Brain microvascular endothelial cell (primary cell): ENCODE data around the gene VEGFD.
"Not testable (repeated sequence)": the region's sequence is repeated elsewhere in the genome, so short reads cannot be mapped to it uniquely, and the experiment has no call there.

ENCODE experiments used
- DNase-seq: peaks from one replicate; pipeline ENCODE4 v3.0.0-alpha.2; 2020
- H3K27ac ChIP-seq: fragments of 250-450 bp; sonication (Bioruptor Pico); 2 replicates; pipeline ENCODE4 v1.5.1; 2020; ENCODE audit warnings: mild to moderate bottlenecking, moderate library complexity
- H3K27me3 ChIP-seq: fragments of 250-450 bp; sonication (Bioruptor Pico); replicated peaks from 2 replicates; pipeline ENCODE4 v1.5.1; 2020; ENCODE audit warnings: mild to moderate bottlenecking
- H3K36me3 ChIP-seq: fragments of 250-450 bp; sonication (Bioruptor Pico); replicated peaks from 2 replicates; pipeline ENCODE4 v1.5.1; 2020; ENCODE audit warnings: mild to moderate bottlenecking
- H3K4me3 ChIP-seq: 2 replicates; pipeline ENCODE4 v1.5.1; 2011; ENCODE audit warnings: low read depth, mild to moderate bottlenecking, control low read depth, low read length, moderate library complexity
- in situ Hi-C: cut with HindIII; loops from 2 replicates; pipeline ENCODE4 v1.10.0; 2017; ENCODE audit warnings: low sequenced_read_pairs, low pct_ligation_motif_present
- TF ChIP-seq, protein P1 (sequence below): IDR thresholded peaks from 2 replicates; pipeline ENCODE4 v1.5.1; 2011; ENCODE audit warnings: low read depth, mild to moderate bottlenecking, moderate library complexity, low read length, control low read depth, inconsistent platforms; ENCODE audit errors: missing control alignments

Gene VEGFD

DNA sequence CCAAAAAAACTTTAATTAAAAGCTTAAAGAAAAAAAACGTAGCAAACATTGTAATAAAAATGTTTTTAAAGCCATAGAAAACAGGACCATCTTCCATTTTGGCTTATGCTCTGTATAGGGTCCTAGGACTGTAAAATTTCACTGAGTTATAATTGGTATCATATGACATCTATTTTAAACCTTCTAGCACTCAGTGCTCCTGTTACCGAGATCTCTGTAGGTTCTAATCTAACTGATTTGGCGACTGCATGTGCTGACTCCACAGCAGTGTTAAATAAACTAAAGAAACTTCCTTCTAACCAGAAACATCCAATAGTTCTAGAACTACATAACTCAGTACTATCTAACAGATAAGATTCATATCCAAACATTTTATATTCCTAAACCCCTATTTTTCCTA is 68.7 kb downstream of the VEGFD start, which contains the start of gene ASB11:
Gene ASB11 (minus strand): TSS at position 132 of the 400 bp plus-strand sequence. CDS start 35 bp downstream, at position 97.
- H3K27ac ChIP-seq = no peak within 1 kb of the TSS
- H3K4me3 ChIP-seq = no peak within 1 kb of the TSS
- TF ChIP-seq, protein P1, sequence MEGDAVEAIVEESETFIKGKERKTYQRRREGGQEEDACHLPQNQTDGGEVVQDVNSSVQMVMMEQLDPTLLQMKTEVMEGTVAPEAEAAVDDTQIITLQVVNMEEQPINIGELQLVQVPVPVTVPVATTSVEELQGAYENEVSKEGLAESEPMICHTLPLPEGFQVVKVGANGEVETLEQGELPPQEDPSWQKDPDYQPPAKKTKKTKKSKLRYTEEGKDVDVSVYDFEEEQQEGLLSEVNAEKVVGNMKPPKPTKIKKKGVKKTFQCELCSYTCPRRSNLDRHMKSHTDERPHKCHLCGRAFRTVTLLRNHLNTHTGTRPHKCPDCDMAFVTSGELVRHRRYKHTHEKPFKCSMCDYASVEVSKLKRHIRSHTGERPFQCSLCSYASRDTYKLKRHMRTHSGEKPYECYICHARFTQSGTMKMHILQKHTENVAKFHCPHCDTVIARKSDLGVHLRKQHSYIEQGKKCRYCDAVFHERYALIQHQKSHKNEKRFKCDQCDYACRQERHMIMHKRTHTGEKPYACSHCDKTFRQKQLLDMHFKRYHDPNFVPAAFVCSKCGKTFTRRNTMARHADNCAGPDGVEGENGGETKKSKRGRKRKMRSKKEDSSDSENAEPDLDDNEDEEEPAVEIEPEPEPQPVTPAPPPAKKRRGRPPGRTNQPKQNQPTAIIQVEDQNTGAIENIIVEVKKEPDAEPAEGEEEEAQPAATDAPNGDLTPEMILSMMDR = no peak
- no peak for DNase-seq
- H3K27me3 ChIP-seq = no peaks in the 10 kb centered on the region
- in situ Hi-C loops = no loop called here
- no peaks in the 10 kb centered on the region for H3K36me3 ChIP-seq

DNA sequence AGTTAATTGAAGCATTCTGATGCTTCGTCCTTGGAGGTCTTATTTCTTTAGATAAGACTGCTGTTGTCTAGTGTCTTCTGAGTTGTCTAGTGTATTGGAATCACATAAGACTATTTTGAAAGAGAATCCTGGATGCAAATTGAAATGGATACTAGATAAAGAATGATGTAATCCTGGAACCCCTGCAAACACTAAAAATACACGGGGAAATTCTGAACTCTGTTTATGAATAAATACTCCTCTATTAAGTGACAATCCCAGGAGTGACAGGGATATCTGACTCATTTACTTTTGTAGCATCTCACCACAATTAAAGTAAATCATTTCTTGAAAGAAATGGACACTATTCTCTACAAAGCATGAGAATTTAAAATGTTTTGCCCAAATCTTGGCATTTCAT is 69.7 kb downstream of the VEGFD start:
- H3K27me3 ChIP-seq = no peaks in the 10 kb centered on the region
- in situ Hi-C loops = no loop called here
- H3K27ac ChIP-seq = no peak overlapping the region
- H3K36me3 ChIP-seq = no peaks in the 10 kb centered on the region
- TF ChIP-seq, protein P1 = no peak
- DNase-seq = no peak
- no peak overlapping the region for H3K4me3 ChIP-seq

DNA sequence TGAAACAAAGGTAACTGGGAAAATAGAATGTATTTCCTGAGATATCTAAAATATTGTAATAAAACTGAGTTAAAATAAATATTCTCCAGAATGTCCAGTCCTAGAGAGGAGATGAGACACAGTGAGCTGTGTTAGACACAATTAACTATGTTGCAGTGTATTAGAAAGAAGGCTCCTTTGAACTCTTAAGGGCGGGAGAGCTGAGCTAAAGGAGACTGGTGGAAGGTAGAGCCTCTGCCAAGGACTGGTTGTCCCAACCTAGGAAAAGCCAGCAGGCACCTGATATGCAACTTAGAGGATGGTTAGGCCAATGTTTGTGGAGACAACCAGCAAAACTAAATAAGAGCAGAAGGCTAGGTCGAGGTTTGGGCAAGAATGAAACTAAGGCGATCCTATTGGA is 73.1 kb downstream of the VEGFD start:
- Histone ChIP-seq H3K27me3 (no peaks in the 10 kb centered on the region), H3K36me3 (no peaks in the 10 kb centered on the region), H3K27ac (no peak overlapping the region), H3K4me3 (no peak overlapping the region)
- TF ChIP-seq, protein P1 = no peak
- no peak for DNase-seq
- in situ Hi-C loops = no loop called here

DNA sequence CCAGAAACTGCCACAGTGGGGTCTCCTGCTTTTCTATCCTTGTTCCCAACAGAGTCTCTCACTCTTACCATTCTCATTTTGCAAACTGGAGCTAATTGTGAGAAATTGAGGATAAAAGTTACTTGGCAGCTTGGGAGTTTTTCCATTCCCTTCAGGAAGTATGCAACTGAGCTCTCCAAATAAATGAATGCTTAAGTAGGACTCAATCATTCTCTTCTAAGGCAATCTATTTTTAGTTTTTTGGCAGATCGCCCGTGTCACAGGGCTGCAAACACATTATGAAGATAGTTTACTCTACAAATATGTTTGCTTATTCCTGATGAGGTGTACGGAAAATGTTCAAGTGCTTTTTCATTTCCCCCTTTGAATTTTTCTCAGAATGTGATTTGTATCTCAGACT is 74.1 kb downstream of the VEGFD start:
- no peaks in the 10 kb centered on the region for H3K36me3 ChIP-seq
- no peak overlapping the region for H3K27ac ChIP-seq
- TF ChIP-seq, protein P1 = no peak
- H3K27me3 ChIP-seq = no peaks in the 10 kb centered on the region
- H3K4me3 ChIP-seq = no peak overlapping the region
- DNase-seq = no peak
- in situ Hi-C loops = no loop called here

DNA sequence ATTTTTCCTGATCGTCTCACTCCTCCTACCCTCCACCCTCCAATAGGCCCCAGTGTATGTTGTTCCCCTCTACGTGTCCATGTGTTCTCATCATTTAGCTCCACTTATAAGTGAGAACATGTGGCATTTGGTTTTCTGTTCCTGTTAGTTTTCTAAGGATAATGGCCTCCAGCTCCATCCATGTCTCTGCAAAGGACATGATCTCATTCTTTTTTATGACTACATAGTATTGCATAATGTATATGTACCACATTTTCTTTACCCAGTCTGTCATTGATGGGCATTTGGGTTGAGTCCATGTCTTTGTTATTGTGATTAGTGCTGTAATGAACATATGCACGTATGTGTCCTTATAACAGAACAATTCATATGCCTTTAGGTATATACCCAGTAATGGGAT is 78.3 kb downstream of the VEGFD start:
- DNase-seq, H3K27me3 ChIP-seq, H3K36me3 ChIP-seq, H3K4me3 ChIP-seq, in situ Hi-C loops, H3K27ac ChIP-seq: not testable (repeated sequence)

DNA sequence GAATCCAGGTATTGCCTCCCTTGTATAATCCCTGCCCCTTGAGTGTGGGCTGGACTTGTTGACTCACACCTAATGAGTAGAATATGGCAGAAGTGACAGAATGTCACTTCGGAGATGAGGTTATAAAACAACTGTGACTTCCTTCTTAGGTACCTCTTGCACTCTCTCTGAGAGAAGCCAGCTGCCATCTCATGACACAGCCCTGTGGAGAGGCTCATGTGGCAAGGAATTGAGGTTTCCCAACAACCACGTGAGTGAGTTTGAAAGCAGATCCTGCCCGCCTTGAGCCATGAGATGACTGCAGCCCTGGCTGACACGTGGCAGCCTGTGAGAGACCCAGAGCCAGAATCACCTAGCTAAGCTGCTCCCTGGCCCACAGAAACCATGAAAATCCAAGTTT is 82.3 kb downstream of the VEGFD start:
- H3K36me3 ChIP-seq = no peaks in the 10 kb centered on the region
- in situ Hi-C loops = no loop called here
- no peak overlapping the region for H3K27ac ChIP-seq
- no peaks in the 10 kb centered on the region for H3K27me3 ChIP-seq
- DNase-seq = no peak
- no peak overlapping the region for H3K4me3 ChIP-seq
- TF ChIP-seq, protein P1 = no peak
